Effector CD8-positive, alpha-beta T cell (primary cell): ENCODE measurements around the gene GPR108.
"Not testable (repeated sequence)": the region's sequence is repeated elsewhere in the genome, so short reads cannot be mapped to it uniquely, and the experiment has no call there.

ENCODE experiments used
- DNase-seq: peaks from one replicate; lab custom pipeline; 2025; lab: John Stamatoyannopoulos, UW

Gene GPR108

DNA sequence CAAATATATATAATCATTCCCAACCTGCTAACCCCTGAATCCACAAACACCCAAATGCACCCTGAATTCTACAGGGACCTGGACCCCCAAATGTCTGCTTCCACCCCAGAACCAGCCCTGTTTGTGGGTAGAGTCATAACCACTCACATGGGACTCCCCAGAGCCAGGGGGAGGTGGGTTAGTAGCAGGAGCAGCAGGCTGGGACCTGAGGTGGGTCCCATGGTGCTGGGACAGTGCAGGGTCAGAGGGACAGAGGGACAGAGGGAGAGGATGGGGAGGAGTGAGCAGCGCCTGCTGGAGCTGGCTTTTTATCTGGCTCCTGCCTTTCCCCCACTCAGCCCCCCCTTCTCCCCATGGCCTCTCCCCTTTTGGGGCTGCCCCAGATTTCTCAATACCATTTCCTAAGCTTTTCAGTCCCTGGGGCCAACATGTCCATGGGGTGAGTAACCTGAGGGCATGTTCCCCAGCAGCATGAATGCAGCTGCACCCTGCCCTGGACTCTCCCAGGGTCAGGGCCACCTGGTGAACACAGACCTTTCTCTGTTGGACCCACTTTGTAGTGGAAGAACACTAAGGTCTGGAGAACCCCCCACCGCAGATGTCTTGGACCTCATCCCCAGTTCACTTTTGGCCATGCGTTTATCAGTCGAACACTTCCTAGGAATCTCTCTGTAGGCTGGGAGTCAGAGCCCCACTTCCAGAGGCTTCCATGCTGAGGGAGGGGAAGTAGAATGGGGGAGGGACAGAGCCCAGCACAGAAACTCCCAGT, 16.8 kb downstream of the GPR108 start, which contains the start of gene C3:
C3 (minus strand) TSS at position 282 of the 769 bp plus-strand sequence; CDS start at position 221, 61 bp downstream.
- no peak for DNase-seq

DNA sequence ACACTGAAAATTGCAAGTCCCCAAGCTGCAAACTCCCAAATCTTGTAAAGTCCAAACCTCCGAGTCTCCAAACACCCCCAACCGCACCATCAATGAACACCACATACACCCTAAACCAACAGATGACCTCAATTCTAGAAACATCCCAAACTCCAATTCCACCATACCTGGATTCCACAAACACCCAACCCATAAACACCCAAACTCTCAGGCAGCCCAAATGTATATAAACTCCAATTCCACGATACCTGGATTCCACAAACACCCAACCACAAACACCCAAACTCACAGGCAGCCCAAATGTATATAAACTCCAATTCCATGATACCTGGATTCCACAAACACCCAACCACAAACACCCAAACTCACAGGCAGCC, 17.4 kb downstream of the GPR108 start:
- DNase-seq = no peak

DNA sequence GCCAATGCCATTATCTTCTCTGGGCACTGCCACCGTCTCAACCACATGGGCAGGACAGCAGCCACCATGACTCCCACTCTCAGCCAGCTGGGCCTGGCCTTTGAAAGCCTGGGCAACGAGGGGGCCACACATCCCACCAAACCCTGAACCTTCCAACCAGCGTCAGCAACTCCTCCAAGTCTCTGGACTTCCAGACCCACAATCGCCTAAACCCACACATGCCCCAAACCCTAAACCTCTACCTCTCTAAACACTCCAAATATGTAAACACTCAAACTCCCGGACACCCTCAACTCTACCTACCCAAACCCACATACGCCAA, 17.9 kb downstream of the GPR108 start:
- no peak for DNase-seq

DNA sequence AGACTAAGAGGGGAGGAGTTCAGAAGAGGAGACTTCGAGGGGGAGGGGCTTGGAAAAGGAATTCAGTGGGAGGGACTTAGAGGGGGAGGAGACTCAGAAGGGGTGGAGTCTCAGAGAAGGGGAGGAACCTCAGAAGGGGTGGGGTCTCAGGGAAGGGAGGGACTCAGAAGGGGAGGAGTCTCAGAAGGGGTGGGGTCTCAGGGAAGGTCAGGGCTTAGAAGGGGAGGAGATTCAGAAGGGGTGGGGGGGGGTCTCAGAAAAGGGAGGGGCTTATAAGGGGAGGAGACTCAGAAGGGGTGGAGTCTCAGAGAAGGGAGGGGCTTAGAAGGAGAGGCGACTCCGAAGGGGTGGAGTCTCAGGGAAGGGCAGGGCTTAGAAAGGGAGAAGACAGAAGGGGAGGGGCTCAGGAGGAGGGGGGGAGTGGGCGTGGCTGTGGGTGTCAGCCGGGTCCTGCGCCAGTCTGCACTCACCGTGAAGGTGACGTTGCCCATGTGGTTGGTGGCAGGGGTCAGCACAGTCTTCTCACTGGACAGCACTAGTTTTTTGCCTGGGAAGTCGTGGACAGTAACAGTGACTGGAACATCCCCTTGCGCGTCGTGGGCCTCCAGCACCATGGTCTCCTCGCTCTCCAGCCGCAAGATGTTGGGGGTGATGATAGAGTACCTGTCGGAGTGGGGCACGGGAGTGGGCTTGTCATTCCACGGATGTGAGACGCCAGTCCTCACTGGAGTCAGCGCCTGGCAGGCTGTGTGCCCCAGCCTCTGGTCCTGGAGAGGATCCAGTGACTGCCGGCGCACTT, 18.4 kb downstream of the GPR108 start:
- DNase-seq = peak; percentile 26

DNA sequence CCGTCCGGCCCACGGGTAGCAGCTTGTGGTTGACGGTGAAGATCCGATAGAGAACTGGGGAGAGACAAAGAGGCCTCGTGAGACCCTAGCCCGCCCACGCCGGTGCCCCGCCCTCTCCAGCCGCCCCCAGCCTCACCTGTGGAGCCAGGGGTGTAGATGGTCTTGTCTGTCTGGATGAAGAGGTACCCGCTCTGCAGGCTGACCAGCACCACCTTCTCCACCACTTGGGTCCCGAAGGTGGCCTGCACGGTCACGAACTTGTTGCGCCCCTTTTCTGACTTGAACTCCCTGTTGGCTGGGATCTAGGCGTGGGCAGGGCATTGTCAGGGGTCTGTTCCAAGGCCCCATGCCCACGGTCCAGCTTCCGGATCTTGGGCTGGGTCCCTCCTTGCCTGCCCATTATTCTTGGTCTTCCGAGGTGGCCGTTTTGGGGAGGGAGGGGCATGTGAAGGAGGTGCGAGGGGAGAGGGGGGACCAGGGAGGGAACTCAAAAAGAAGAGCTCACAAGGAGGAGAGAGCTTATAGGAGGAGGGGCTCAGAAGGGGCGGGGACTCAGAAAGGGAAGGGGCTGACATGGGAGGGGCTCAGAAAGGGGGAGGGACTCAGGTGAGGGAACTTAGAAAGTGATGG, 19.2 kb downstream of the GPR108 start:
- DNase-seq = no peak

DNA sequence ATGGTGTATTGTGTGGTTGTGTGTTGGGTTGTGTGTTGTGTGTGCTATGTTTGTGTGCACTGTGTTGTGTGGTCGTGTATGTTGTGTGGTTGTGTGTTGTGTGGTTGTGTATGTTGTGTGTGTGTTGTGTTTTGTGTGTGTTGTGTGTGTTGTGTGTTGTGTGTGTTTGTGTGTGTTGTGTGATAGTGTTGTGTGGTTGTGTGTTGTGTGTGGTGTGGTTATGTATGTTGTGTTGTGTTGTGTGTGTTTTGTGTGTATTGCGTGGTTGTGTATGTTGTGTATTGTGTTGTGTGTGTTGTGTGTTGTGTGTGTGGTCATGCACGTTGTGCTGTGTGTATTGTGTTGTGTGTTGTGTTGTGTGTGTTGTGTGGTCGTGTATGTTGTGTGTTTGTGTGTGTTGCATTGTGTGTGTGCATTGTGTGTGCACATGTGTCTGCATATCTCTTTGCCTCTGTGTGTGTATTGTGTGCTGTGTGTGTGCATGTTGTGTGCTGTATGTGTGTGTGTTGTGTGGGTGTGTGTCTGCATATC, 19.9 kb downstream of the GPR108 start:
- no peak for DNase-seq

DNA sequence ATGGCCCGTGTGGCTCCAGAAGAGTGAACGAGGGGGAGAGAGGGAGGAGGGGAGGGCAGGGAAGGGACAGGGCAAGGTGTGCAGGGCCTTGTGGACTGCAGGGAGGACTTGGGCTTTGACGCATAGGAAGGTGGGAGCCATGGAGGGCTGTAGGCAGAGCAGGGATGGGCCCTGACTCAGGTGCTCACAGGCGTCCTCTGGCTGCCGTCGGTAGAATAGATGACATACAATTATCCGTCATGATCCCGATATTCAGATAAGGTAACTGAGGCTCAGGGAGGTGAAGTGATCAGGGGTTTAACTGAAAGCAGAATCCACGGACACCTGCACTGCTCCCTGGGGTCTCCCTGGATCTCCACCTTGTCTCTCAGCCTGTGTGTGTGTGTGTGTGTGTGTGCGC, 20.3 kb downstream of the GPR108 start:
- no peak for DNase-seq

DNA sequence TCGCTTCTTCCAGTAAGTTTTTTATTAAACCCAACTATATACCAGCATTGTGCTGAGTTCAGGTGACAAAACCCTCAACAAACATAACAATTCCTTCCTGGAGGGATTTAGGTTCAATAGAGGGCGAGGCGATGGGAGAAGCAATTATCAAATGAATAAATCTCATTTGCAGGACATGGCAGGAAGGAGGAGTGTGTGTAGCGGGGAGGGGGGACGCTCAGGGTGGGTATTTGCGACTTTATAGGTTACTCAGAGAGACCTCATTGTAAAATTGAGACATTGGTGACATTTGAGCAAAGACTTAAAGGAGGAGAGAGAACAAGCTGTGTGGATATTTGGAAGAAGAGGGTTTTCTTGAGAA, 20.8 kb downstream of the GPR108 start:
- DNase-seq = no peak

DNA sequence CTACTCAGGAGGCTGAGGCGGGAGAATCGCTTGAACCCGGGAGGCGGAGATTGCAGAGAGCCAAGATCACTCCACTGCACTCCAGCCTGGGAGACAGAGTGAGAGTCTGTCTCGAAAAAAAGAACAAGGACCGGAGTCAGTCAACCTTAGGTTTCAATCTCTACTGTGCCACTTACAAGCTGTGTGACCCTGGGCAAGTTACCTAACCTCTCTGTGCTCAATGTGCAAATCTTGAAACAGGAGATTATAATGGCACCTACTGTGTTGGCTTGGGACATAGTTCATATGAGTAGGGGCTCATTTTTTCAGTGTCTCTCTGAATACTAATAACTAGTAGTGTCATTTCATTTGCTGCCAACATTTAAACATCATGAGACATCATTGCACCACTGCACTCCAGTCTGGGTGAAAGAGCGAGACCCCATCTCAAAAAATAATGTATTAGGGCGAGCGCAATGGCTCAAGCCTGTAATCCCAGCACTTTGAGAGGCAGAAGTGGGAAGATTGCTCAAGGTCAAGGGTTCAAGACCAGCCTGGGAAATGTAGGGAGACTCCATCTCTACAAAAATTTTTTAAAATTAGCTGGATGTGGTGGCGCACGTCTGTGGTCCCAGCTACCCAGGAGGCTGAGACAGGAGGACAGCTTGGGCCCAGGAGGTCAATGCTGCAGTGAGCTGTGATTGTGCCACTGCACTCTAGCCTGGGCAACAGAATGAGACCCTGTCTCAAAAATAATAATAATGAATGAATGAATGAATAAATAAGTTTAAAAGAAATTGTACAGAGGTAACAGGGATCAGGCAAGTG, 22.4 kb downstream of the GPR108 start:
- DNase-seq = no peak

DNA sequence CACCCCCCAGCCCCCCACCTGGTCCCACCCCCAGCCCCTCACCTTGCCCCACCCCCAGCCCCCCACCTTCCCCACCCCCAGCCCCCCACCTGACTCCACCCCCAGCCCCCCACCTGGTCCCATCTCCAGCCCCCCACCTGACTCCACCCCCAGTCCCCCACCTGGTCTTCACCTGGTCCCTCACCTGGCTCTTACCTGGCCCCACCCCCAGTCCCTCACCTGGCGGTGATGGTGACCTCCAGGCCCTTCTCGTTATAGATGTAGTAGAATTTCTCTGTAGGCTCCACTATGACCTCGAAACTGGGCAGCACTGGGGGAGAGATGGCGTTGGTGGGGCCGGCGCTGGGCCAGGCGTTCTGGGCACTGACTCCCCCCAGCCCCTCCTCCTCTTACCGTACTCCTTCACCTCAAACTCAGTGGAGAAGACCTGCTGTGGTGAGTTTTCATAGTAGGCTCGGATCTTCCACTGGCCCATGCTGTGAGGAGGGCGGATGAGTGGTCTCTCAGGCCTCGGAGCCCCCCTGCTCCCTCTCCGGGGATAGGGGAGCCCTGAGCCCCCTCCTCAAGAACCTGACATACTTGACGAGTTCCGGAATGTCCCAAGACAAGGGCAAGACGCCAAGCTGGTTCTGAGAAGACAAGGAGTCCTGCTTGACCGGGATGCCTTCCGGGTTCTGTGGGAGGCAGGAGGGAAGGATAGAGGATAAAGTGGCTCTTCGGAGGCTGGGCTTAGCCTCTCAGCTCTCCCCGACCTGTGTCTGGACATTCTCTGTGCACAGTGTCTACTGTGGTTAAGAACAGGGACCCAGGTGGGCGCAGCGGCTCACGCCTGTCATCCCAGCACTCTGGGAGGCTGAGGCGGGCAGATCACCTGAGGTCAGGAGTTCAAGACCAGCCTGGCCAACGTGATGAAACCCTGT, 23.3 kb downstream of the GPR108 start:
- no peak for DNase-seq

DNA sequence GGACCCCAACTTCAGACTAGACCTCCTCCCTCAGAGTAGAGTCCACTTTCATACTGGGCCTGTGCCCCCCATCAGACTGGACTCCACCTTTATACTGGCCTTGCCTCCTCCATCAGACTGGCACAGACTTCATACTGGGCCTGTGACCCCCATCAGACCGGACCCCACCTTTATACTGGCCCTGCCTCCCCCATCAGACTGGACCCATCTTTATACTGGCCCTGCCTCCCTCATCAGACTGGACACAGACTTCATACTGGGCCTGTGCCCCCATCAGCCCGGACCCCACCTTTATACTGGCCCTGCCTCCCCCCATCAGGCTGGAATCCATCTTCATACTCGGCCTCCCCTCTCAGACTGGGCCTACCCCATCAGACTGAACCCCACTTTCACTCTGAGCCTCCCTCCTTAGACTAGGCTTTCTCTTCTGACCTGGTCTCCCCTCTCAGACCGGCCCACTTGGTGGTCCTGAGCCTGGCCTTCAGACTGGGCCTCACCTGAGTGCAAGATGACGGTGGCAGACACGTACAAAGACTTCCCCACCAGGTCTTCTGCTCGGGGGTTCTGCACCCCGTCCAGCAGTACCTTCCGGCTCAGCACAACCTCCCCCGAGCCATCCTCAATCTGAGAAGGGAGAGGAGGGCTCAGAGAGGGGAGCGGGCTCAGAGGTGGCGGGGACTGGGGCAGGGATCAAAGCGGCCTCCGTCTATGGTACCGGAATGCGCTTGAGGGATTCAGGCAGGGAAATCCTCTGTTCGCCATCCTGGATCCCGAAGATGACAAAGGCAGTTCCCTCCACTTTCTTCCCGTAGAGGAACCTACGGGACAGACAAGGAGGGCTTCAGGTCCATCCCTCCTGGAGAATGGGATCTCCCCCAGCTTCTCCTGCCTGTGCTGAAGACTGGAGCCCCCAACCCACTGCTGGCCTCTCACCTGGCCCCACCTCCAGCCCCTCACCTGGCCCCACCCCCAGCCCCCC, 24.4 kb downstream of the GPR108 start:
- no peak for DNase-seq

DNA sequence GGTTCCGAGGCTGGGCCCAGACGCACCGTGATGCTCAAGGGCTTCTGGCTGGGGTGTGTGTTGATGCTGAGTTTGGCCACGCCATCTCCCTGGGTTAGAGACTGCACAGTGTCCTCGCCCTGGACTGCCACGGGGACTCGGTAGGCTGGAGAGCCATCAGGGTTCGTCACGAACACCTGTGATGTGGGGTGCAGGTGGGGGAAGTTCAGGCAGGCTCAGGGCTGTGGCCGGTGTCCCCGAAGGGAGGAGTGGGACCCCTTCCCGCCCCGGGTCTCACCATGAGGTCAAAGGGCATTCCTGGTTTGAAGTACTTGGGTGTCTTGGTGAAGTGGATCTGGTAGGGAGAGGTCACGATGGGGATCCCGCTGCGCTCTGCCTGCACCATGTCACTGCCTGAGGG, 25.1 kb downstream of the GPR108 start:
- DNase-seq = no peak

DNA sequence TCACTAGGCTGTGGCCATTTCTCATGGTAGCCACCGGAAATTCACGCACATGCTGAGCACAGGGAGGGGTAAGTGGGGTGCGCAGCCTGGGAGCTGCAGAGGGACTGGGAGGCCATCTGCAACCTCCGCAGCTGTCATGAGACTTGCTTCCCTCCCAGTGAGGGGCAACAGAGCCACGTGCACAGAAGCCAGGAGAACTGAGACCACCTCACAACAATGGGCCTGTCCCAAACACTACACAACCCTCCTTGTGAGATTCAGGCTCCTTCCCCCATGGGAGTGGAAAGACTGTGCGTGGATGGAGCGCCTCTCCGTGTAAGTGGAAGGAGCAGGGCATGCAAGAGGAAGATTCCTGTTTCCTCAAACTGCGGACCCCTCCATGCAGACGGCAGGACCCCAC, 25.8 kb downstream of the GPR108 start:
- no peak for DNase-seq

DNA sequence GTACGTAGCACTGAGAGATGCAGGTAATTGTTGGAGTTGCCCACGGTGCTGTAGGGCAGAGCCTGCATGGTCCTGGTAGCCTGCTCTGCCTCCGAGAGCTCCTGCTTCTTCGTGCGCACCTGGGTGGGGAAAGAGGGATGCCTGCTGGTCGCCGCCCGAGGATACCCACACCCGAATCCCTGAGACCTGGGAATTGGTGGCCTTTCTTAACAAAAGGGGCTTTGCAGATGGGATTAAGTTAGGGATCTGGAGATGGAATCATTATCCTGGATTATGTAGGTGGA, 26.4 kb downstream of the GPR108 start:
- DNase-seq = no peak

DNA sequence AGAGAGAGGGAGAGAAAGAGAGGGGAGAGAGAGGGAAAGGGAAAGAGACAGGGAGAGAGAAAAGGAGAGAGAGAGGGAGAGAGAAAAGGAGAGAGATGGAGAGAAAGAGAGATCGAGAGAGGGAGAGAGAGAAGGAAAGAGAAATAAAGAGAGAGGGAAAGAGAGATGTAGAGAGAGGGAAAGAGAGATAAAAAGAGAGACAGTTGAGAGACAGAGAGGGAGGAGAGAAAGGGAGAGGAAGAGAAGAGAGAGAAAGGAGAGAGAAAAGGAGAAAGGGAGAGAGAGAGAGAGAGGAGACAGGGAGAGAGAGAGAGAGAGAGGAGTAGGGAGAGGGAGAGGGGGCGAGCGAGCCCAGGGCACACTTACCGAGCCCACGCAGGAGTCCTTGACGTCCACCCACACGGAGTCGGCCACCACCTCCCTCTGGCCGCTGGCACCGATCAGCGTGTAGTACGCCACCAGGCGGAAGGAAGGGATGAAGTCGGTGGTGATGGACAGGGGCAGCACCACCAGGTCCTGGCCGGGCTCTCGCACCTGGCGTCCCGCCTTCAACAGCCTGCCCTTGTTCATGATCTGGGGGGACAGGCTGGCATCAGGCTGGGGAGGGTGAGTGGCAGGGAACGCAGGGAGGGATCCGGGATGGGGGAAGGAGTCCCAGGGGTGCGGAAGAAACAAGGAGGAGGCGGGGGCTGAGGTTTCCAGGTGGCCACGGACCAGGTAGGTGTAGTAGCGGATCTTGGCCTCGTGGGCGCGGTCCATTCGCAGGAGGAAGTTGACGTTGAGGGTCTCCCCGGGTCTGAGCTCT, 26.9 kb downstream of the GPR108 start:
- no peak for DNase-seq

DNA sequence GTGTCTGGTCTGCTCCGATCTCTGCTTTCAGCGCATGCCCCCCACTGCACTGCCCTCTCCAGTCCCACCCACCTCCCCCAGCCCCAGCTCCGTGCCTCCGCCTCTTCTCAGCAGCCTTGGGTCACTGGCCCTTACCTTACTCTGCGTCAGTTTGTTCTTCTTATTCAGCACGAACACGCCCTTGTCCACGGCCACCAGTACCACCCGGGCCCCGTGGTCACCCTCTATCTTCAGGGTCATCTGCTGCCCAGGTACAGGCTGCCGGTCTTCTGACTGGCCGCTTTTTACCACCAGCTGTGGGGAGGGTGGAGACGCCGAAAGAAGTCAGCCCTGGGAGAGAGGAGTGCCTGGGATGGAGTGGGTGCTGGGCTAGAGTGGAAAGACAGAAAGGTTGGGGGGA, 27.8 kb downstream of the GPR108 start:
- no peak for DNase-seq

DNA sequence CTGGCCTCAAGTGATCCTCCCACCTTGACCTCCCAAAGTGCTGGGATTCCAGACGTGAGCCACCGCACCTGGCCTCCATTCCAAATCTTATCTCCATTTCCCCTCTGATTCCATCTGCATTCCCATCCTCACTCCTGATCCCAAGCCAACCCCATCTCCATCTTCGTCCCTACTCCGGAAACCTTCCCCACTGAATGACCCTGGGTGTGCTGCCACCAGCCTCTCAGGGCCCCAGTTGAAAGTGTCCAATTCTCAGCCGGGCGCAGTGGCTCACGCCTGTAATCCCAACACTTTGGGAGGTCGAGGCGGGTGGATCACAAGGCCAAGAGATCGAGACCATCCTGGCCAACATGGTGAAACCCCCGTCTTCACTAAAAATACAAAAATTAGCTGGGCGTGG, 28.5 kb downstream of the GPR108 start:
- not testable (repeated sequence) for DNase-seq

DNA sequence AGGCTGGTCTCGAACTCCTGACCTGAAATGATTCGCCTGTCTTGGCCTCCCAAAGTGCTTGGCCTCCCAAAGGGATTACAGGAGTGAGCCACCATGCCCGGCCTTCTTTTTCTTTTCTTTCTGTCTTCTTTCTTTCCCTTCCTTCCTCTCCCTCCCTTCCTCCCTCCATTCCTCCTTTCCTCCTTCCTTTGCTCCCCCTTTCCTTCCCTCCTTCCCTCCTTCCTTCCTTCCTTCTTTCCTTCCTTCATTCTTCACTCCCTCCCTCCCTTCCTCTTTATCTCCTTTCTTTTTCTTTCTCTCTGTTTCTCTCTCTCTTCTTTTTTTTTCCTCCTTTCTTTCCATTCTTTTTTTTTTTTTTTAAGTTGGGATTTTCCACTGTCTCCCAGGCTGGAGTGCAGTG, 29.0 kb downstream of the GPR108 start:
- no peak for DNase-seq

DNA sequence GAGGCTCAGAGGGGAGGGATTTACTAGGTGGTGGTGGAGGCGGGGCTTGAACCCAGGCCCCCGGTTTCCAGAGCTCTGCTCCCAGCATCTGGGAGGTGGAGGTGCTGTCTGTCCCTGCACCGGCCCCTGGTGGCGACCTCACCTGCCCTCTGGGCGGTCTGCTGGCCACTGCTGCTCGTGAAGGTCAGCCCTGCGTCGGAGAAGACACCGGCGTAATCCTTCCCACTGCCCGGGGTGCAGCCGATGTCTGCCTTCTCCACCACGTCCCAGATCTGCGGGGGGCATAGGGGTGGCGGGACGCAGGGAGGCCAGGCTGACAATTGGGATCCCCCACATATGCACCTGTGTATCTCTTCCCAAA, 29.7 kb downstream of the GPR108 start:
- no peak for DNase-seq
